Fibroblast of upper back skin (primary cell): Measurements from ENCODE around the gene LMO7.
"Not testable (repeated sequence)": the region's sequence is repeated elsewhere in the genome, so short reads cannot be mapped to it uniquely, and the experiment has no call there.

Source experiments
- DNase-seq: peaks from one replicate; pipeline ENCODE4 v3.0.0-alpha.2; 2013

The LMO7 gene

GRCh38 chr13:75780103-75780502 lies 144.0 kb downstream of the LMO7 start:
- DNase-seq, result not testable (repeated sequence)

GRCh38 chr13:75782985-75783384 lies 146.9 kb downstream of the LMO7 start:
- no peak for DNase-seq

- DNase-seq, result no peak
Observed at GRCh38 chr13:75784003-75784402, 147.9 kb downstream of the LMO7 start.

- peak; percentile 43 for DNase-seq
Observed at GRCh38 chr13:75785130-75785529, 149.0 kb downstream of the LMO7 start.

- peak; percentile 71 for DNase-seq
Observed at GRCh38 chr13:75787249-75787928, 151.3 kb downstream of the LMO7 start.

GRCh38 chr13:75788481-75788981 lies 152.4 kb downstream of the LMO7 start:
- DNase-seq, result peak; percentile 96

GRCh38 chr13:75789451-75790197 lies 153.5 kb downstream of the LMO7 start:
- peak; percentile 47 for DNase-seq

- no peak for DNase-seq
Observed at GRCh38 chr13:75790198-75790970, 154.3 kb downstream of the LMO7 start.

GRCh38 chr13:75792526-75793187 lies 156.5 kb downstream of the LMO7 start:
- DNase-seq, result no peak

- DNase-seq, result not testable (repeated sequence)
Observed at GRCh38 chr13:75793188-75793567, 157.0 kb downstream of the LMO7 start.

- DNase-seq, result no peak
Observed at GRCh38 chr13:75794663-75795062, 158.5 kb downstream of the LMO7 start.

GRCh38 chr13:75795274-75795673 lies 159.1 kb downstream of the LMO7 start:
- DNase-seq, result no peak

- DNase-seq, result no peak
Observed at GRCh38 chr13:75796825-75797224, 160.7 kb downstream of the LMO7 start.

GRCh38 chr13:75797239-75797638 lies 161.1 kb downstream of the LMO7 start:
- DNase-seq, result no peak

- no peak for DNase-seq
Observed at GRCh38 chr13:75797719-75798118, 161.6 kb downstream of the LMO7 start.

- DNase-seq, result peak; percentile 62
Observed at GRCh38 chr13:75798353-75799255, 162.5 kb downstream of the LMO7 start.

- no peak for DNase-seq
Observed at GRCh38 chr13:75800545-75800944, 164.4 kb downstream of the LMO7 start.

GRCh38 chr13:75801388-75801945 lies 165.3 kb downstream of the LMO7 start:
- no peak for DNase-seq

- DNase-seq, result no peak
Observed at GRCh38 chr13:75802161-75802560, 166.0 kb downstream of the LMO7 start.

GRCh38 chr13:75803164-75803611 lies 167.1 kb downstream of the LMO7 start:
- DNase-seq, result no peak

- DNase-seq, result no peak
Observed at GRCh38 chr13:75804054-75804453, 167.9 kb downstream of the LMO7 start.
